HG02973 (cell line): Measurements from ENCODE around the gene KCNIP4.

ENCODE experiments used
- ATAC-seq: cut with Tn5 transposase; IDR thresholded peaks from one replicate; pipeline ENCODE4 v1.9.1; 2021; ENCODE audit warnings: moderate library complexity; ENCODE audit not compliant: unreplicated experiment

Gene KCNIP4

GRCh38 chr4:20890761-20891160 is 1057.8 kb downstream of the KCNIP4 start:
- no peak for ATAC-seq

DNA sequence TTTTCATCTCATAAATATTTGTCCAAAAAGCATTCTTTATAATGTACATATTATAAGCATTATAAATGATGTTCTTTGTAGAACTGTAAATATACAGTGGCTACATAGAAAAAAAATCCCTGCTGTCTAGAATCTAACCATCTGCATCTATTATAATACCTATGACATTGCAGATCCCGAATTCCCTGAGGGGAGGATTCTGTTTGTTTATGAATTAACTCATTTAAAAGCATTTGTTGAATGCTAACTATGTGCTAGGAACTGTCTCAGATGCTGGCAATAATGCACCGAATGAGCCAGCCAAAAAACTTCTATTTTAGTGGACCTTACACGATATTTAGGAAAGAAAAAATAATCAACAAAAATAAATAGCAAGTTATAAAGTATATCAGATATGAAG is 1058.7 kb downstream of the KCNIP4 start:
- no peak for ATAC-seq

DNA sequence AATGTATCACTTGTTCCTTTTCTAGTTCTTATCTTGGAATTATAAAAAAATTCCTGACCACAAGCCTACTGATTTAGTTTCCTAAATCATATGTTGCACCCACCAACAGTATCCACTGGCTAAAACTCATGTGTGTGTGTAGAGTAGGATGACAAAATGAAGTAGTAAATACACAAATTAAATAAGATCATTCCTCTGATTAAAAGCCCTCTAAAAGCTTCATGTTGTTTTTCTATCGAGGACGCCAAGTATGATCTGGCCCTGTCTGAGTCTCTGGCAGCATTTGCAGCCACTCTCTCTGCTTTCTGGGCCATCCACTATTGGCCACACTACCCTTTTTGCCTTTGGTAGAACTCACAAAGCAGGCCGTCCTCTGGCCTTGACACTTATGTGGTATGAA is 1064.9 kb downstream of the KCNIP4 start:
- ATAC-seq, result no peak

- no peak for ATAC-seq
Observed at GRCh38 chr4:20883231-20883630, 1065.3 kb downstream of the KCNIP4 start.

- ATAC-seq, result no peak
Observed at GRCh38 chr4:20882500-20882899, 1066.1 kb downstream of the KCNIP4 start.

GRCh38 chr4:20881658-20882057 is 1066.9 kb downstream of the KCNIP4 start:
- ATAC-seq, result no peak

GRCh38 chr4:20878806-20879205 is 1069.8 kb downstream of the KCNIP4 start:
- no peak for ATAC-seq

DNA sequence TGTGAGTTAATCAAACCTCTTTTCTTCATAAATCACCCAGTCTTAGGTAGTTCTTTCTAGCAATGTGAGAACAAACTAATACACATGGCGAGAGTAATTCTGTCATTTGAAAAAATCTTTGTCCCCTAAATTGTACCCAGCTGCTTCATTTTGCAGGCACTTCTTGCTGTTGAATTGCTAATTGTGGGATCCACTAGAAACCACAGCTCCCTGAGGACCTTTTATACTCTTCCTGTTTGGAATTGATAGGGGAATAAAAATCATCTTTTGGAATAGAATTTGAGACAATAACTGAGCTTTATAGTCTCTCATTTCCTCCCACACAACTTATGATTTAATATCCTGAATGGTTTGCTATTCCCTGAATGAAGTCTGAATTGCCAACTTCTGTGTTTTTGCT is 1078.1 kb downstream of the KCNIP4 start:
- no peak for ATAC-seq

DNA sequence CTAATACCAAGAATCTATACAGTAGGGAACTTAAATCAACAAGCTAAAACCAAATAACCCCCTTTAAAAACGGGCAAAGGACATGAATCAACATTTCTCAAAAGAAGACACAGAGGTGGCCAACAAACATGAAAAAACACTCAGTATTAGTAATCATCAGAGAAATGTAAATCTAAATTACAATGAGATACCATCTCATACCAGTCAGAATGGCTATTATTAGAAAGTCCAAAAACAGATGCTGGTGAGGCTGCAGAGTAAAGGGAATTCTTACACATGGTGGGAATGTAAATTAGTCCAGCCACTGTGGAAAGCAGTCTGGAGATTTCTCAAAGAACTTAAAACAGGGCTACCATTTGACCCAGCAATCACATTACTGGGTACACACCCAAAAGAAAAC is 1080.5 kb downstream of the KCNIP4 start:
- no peak for ATAC-seq

GRCh38 chr4:20860878-20861277 is 1087.7 kb downstream of the KCNIP4 start:
- no peak for ATAC-seq

- ATAC-seq, result no peak
Observed at GRCh38 chr4:20859097-20859781, 1089.3 kb downstream of the KCNIP4 start.

GRCh38 chr4:20857081-20857480 is 1091.5 kb downstream of the KCNIP4 start:
- no peak for ATAC-seq

- ATAC-seq, result no peak
Observed at GRCh38 chr4:20847124-20847747, 1101.3 kb downstream of the KCNIP4 start.

DNA sequence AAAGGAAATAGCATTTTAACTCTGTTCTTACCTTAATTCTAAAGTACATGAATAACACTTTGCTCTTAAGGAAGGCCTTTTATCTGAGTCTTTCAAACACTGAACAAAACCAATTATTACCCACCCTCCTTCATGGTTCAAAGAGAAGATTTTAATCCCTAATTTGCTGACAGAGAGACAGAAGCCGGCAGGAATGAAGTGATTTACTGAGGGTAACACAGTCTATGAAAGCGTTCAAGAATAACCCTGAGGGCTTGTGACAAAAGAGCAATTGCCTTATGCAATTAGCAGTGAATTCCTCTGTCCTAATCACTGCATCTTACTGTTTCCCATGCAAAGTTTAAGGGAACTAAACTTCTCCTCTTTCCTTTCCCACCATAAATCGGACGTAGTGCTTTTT is 1104.3 kb downstream of the KCNIP4 start:
- no peak for ATAC-seq

GRCh38 chr4:20840648-20841190 is 1107.9 kb downstream of the KCNIP4 start:
- ATAC-seq, result no peak

DNA sequence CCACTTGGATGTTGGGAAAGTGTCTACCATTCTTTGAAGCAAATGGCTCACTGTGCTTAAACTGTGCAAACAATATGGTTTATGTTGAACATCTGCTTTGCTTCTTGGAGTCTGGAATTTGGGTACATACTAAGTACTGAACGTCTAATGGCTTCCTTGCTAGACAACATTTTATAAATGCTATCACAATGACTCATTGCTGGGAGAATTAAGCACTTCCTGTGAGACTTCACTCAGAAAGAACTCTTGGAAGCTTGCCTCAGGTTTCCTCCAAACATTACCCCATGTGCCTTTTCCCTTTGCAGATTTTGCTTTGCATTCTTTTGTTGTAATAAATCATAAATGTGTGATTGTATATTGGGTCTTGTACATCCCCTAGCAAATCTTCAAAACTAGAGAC is 1108.6 kb downstream of the KCNIP4 start:
- no peak for ATAC-seq

DNA sequence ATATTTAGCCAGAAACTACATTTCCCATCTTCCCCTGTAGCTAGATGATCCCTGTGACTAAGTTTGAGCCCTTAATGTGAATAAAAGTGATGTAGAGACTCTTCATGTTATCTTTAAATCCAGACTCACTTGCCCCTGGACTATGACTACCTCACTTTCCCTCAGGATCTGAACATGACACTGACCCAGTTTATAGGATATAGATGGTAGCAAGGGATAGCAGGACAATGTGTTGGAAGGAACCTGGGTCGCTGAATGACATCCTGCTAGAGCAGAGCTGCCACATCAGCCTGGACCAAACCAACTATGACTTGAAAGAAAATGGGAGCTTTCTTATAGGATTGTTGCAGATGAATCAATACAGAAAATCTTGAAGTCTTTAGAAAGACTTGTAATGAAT is 1110.1 kb downstream of the KCNIP4 start:
- ATAC-seq, result no peak

- ATAC-seq, result no peak
Observed at GRCh38 chr4:20832826-20833225, 1115.7 kb downstream of the KCNIP4 start.

- no peak for ATAC-seq
Observed at GRCh38 chr4:20831746-20832145, 1116.8 kb downstream of the KCNIP4 start.

GRCh38 chr4:20829617-20830357 is 1118.8 kb downstream of the KCNIP4 start:
- ATAC-seq, result no peak

DNA sequence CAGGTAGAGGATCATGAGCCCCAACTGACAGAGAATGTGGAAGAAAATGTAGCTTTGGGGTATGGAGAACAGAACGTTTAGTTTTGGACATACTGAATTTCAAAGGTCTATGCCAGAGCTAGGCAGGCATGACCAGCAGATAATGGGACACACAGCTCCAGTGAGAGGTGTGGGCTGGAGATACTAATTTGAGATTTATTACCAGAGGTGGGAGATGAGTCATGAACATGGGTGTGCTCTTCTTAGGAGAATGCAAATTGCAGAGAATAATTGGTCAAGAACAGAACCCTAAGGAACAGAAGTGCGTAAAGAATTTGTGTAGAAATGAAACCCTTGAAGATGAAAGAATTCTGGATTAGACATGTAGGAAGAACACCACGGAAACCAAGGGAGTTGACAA is 1123.1 kb downstream of the KCNIP4 start:
- ATAC-seq, result no peak

GRCh38 chr4:20816287-20816686 is 1132.3 kb downstream of the KCNIP4 start:
- ATAC-seq, result no peak
